ENCODE data around the gene IL7R. TPM values are rescaled to one million over a fixed set of nuclear protein-coding genes. Genes with fewer than 3 reads are reported as not detected.

IL7R gene
- total and polyA plus RNA-seq, 10 of the 15 experiments (the other 5 are each of a cell fraction or from before 2014, with no cell fraction given): 0.40 to 21.1 (median 0.85) TPM

DNA sequence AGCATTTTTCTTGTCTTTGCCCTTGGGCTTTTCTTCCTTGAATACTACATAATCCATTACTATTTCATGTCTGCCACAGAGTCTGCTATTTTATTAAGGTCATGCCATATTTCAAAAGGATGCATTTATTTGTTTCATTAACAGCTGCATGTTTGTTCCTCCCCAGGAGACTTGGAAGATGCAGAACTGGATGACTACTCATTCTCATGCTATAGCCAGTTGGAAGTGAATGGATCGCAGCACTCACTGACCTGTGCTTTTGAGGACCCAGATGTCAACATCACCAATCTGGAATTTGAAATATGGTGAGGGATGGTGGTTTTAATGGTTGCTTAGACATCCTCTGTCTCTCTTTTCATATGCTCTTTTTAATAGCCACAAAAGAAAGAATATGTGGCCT is 4.0 kb downstream of the IL7R start:
- H3K4me3 ChIP-seq: no peak overlapping the region
- no peaks in the 10 kb centered on the region for H3K36me3 ChIP-seq (ENCODE audit: control insufficient read depth in 2 of 2, insufficient read depth in 2 of 2, low read length in 1 of 2)
- no peak for FAIRE-seq
- TF ChIP-seq RCOR1 (conservative IDR thresholded peaks at IDR 0.05; ENCODE audit: low read depth, low read length) (no peak), BHLHE40 (IDR thresholded peaks at IDR 0.05; ENCODE audit: borderline replicate concordance in 1 of 2, low read depth in 2 of 2, low read length in 1 of 2) (no peak), DPF2 (IDR thresholded peaks at IDR 0.05) (no peak), NR2C1 (IDR thresholded peaks at IDR 0.05) (no peak), MAX (IDR thresholded peaks at IDR 0.05; ENCODE audit: low read depth, low read length) (no peak), JUND (IDR thresholded peaks at IDR 0.05; ENCODE audit: low read depth, low read length) (no peak), ATF7 (IDR thresholded peaks at IDR 0.05; ENCODE audit: low read depth) (no peak), MTA2 (IDR thresholded peaks at IDR 0.05; ENCODE audit: low read depth) (no peak), HDAC2 (IDR thresholded peaks at IDR 0.05) (no peak), MYC (IDR thresholded peaks at IDR 0.05; ENCODE audit: insufficient read depth, insufficient read length, insufficient replicate concordance, low read length, severe bottlenecking) (no peak), SIX5 (IDR thresholded peaks at IDR 0.05; ENCODE audit: low read depth, low read length, severe bottlenecking) (no peak), SUPT20H (IDR thresholded peaks at IDR 0.05; ENCODE audit: borderline replicate concordance, control insufficient read depth, low read depth, low read length) (no peak), ESRRA (IDR thresholded peaks at IDR 0.05; ENCODE audit: low read length) (no peak), SP1 (IDR thresholded peaks at IDR 0.05; ENCODE audit: low read depth, low read length) (no peak), HCFC1 (IDR thresholded peaks at IDR 0.05; ENCODE audit: low read length) (no peak), TBL1XR1 (IDR thresholded peaks at IDR 0.05; ENCODE audit: low read depth, low read length) (no peak), FOXM1 (IDR thresholded peaks at IDR 0.05; ENCODE audit: low read depth, low read length) (no peak)
- TF ChIP-seq, protein P1, sequence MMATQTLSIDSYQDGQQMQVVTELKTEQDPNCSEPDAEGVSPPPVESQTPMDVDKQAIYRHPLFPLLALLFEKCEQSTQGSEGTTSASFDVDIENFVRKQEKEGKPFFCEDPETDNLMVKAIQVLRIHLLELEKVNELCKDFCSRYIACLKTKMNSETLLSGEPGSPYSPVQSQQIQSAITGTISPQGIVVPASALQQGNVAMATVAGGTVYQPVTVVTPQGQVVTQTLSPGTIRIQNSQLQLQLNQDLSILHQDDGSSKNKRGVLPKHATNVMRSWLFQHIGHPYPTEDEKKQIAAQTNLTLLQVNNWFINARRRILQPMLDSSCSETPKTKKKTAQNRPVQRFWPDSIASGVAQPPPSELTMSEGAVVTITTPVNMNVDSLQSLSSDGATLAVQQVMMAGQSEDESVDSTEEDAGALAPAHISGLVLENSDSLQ (IDR thresholded peaks at IDR 0.05): no peak
- TF ChIP-seq, protein P2, sequence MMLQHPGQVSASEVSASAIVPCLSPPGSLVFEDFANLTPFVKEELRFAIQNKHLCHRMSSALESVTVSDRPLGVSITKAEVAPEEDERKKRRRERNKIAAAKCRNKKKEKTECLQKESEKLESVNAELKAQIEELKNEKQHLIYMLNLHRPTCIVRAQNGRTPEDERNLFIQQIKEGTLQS (IDR thresholded peaks at IDR 0.05; ENCODE audit: borderline replicate concordance, extremely low read depth, low read depth, low read length): no peak
- ChIA-PET CTCF (interaction anchor here (0.7 to 1.1 kb wide), 2 partner anchors 21 to 38 kb away, joined by 4 to 5 read pairs; no protein-coding TSS in a partner anchor), POLR2A (interaction anchor here (0.9 to 3.5 kb wide), 2 partner anchors 39 to 45 kb away, joined by 3 to 23 read pairs; no protein-coding TSS in a partner anchor), RAD21 (ENCODE audit: unreplicated experiment) (interaction anchor here (0.9 to 1.4 kb wide), 4 partner anchors 9 to 64 kb away, joined by 3 to 8 read pairs (median 4); no protein-coding TSS in a partner anchor), SMC1A (ENCODE audit: uncharacterized antibody, unreplicated experiment) (interaction anchor here (1.2 to 15.1 kb wide), 3 partner anchors 9 to 43 kb away, joined by 3 to 238 read pairs (median 7); no protein-coding TSS in a partner anchor)
- no peaks in the 10 kb centered on the region for H3K79me2 ChIP-seq (ENCODE audit: control insufficient read depth, insufficient read depth, low read length)
- ATAC-seq: no peak
- no peak overlapping the region for H3K9ac ChIP-seq (ENCODE audit: control insufficient read depth, insufficient read depth, low read length)
- no peak for DNase-seq (ENCODE audit: low read depth, low spot score)
- H2AFZ ChIP-seq (ENCODE audit: control insufficient read depth, low read depth, low read length): no peak overlapping the region
- no peaks in the 10 kb centered on the region for H3K27me3 ChIP-seq (replicated peaks in 1 of 2; ENCODE audit: control insufficient read depth in 2 of 2, insufficient read depth in 2 of 2, low read length in 1 of 2)
- peaks cover 7% of the 10 kb centered on the region for H3K4me1 ChIP-seq (ENCODE audit: control insufficient read depth, insufficient read depth, low read length)
- no TSS peak for BruUV-seq (replicated peaks)
- no peaks in the 10 kb centered on the region for H3K9me3 ChIP-seq (replicated peaks; ENCODE audit: control insufficient read depth, insufficient read depth, low read length)
- H3K27ac ChIP-seq (ENCODE audit: control insufficient read depth, insufficient read depth): no peak overlapping the region
- no peak overlapping the region for H3K4me2 ChIP-seq (ENCODE audit: control insufficient read depth, insufficient read depth)
- no peaks in the 10 kb centered on the region for H4K20me1 ChIP-seq (ENCODE audit: control insufficient read depth, insufficient read depth)
- in situ Hi-C loops (cut with MboI) (no loop called here), intact Hi-C loops (cut with micrococcal nuclease; ENCODE audit: unreplicated experiment) (loop anchor here (2.0 kb wide), 1 partner anchor 190 kb away; no protein-coding TSS in a partner anchor)
- 100% methylated on average over 1 of the region's 1 CpG for WGBS (ENCODE audit: insufficient coverage, insufficient replicate concordance, low lambda C conversion rate, missing lambda C conversion rate)

Measured in GM12878 (cell line).